ENCODE measurements around the gene PNLDC1.
"Not testable (repeated sequence)": the region's sequence is repeated elsewhere in the genome, so short reads cannot be mapped to it uniquely, and the experiment has no call there.

Gene PNLDC1

GRCh38 chr6:159833556-159833955 lies 33.5 kb downstream of the PNLDC1 start:
- no peaks in the 10 kb centered on the region for H3K27me3 ChIP-seq (ENCODE audit: control insufficient read depth, insufficient read depth, low read length)
- no CpG with 5 or more reads among the region's 2 CpGs for WGBS (ENCODE audit: insufficient coverage, insufficient read length)
- H3K27ac ChIP-seq (ENCODE audit: low read length), result no peak overlapping the region
- no peak overlapping the region for H3K4me3 ChIP-seq (ENCODE audit: low read length)
- H3K9me3 ChIP-seq (ENCODE audit: control insufficient read depth, insufficient read depth, low read length), result no peaks in the 10 kb centered on the region
- H3K36me3 ChIP-seq (ENCODE audit: control insufficient read depth, insufficient read depth, low read length), result no peaks in the 10 kb centered on the region
- peaks cover 12% of the 10 kb centered on the region for H3K4me1 ChIP-seq (ENCODE audit: control insufficient read depth, insufficient read depth, low read length)
- DNase-seq (ENCODE audit: low read depth, low spot score), result no peak

GRCh38 chr6:159833997-159834603 lies 34.0 kb downstream of the PNLDC1 start:
- Histone ChIP-seq H3K27ac (ENCODE audit: low read length) (no peak overlapping the region), H3K4me3 (ENCODE audit: low read length) (no peak overlapping the region), H3K36me3 (ENCODE audit: control insufficient read depth, insufficient read depth, low read length) (no peaks in the 10 kb centered on the region), H3K9me3 (ENCODE audit: control insufficient read depth, insufficient read depth, low read length) (no peaks in the 10 kb centered on the region), H3K27me3 (ENCODE audit: control insufficient read depth, insufficient read depth, low read length) (no peaks in the 10 kb centered on the region), H3K4me1 (ENCODE audit: control insufficient read depth, insufficient read depth, low read length) (peaks cover 12% of the 10 kb centered on the region)
- no peak for DNase-seq (ENCODE audit: low read depth, low spot score)
- no CpG with 5 or more reads among the region's 5 CpGs for WGBS (ENCODE audit: insufficient coverage, insufficient read length)

DNA sequence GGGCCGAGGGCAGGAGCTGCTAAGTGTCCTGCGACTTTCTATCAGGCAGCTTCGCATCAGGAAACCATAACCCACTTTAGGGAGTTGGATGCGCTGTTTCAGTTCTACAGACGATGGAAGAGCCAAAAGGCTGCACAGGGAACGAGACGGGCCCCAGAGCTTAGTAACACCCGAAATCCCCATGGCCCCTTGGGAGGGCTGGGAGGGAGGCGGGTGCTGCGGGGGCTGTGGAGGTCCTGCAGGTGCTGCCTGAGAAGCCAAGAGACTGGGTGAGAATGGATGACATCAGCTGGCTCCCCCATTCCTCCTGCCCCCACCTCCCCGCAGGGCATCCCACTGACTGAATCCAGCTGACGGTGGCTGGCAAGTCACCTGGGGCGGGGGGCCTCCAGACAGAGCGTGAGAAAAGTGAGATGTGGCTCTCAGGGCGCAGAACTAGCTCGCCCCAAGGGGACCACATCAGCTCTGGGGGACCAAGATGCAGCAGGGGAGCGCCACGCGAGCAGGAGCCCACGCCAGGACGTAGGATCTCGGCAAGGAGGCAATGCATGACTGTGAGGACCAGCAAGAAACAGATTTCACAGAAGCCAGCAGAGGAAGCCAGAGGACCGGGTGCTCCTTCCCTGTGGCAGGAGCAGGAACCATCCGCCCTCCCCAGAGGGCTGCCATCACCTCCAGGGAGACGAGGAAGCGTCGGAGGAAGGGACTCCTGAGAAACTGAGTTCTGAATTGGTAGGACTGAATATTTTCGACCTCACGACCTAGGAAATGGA lies 36.8 kb downstream of the PNLDC1 start:
- Histone ChIP-seq H3K4me1 (ENCODE audit: control insufficient read depth, insufficient read depth, low read length) (peaks cover 3% of the 10 kb centered on the region; the same call in 1 of the 2 replicates), H3K4me3 (ENCODE audit: low read length) (no peak overlapping the region), H3K27ac (ENCODE audit: low read length) (no peak overlapping the region), H3K27me3 (ENCODE audit: control insufficient read depth, insufficient read depth, low read length) (no peaks in the 10 kb centered on the region), H3K36me3 (ENCODE audit: control insufficient read depth, insufficient read depth, low read length) (no peaks in the 10 kb centered on the region), H3K9me3 (ENCODE audit: control insufficient read depth, insufficient read depth, low read length) (no peaks in the 10 kb centered on the region)
- no peak for DNase-seq (ENCODE audit: low read depth, low spot score)
- no CpG with 5 or more reads among the region's 29 CpGs for WGBS (ENCODE audit: insufficient coverage, insufficient read length)

DNA sequence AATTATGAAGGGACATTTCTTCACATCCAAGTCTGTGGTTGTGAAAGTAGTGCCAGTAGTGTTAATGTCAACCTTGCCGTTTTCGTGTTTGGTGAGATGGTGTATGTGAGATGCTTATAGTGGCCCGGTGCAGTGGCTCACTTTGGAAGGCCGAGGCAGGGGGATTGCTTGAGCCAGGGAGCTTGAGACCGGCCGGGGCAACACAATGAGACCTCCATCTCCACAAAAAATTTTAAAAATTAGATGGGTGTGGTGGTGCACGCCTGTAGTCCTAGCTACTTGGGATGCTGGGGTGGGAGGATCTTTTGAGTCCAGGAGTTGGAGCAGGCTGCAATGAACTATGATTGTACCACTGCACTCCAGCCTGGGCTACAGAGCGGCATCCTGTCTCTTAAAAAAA lies 37.4 kb downstream of the PNLDC1 start:
- Histone ChIP-seq H3K4me1 (ENCODE audit: control insufficient read depth, insufficient read depth, low read length) (peaks cover 3% of the 10 kb centered on the region; the same call in 1 of the 2 replicates), H3K27me3 (ENCODE audit: control insufficient read depth, insufficient read depth, low read length) (no peaks in the 10 kb centered on the region), H3K27ac (ENCODE audit: low read length) (no peak overlapping the region), H3K9me3 (ENCODE audit: control insufficient read depth, insufficient read depth, low read length) (no peaks in the 10 kb centered on the region), H3K36me3 (ENCODE audit: control insufficient read depth, insufficient read depth, low read length) (no peaks in the 10 kb centered on the region), H3K4me3 (ENCODE audit: low read length) (no peak overlapping the region)
- no CpG with 5 or more reads among the region's 8 CpGs for WGBS (ENCODE audit: insufficient coverage, insufficient read length)
- DNase-seq (ENCODE audit: low read depth, low spot score), result no peak

GRCh38 chr6:159838020-159838744 lies 38.1 kb downstream of the PNLDC1 start:
- no peak for DNase-seq (ENCODE audit: low read depth, low spot score)
- Histone ChIP-seq H3K36me3 (ENCODE audit: control insufficient read depth, insufficient read depth, low read length) (no peaks in the 10 kb centered on the region), H3K27me3 (ENCODE audit: control insufficient read depth, insufficient read depth, low read length) (no peaks in the 10 kb centered on the region), H3K4me3 (ENCODE audit: low read length) (no peak overlapping the region), H3K9me3 (ENCODE audit: control insufficient read depth, insufficient read depth, low read length) (no peaks in the 10 kb centered on the region), H3K27ac (ENCODE audit: low read length) (no peak overlapping the region), H3K4me1 (ENCODE audit: control insufficient read depth, insufficient read depth, low read length) (peaks cover 3% of the 10 kb centered on the region; the same call in 1 of the 2 replicates)
- WGBS (ENCODE audit: insufficient coverage, insufficient read length), result no CpG with 5 or more reads among the region's 7 CpGs

GRCh38 chr6:159842035-159842434 lies 42.0 kb downstream of the PNLDC1 start:
- no peak for DNase-seq (ENCODE audit: low read depth, low spot score)
- Histone ChIP-seq H3K9me3 (ENCODE audit: control insufficient read depth, insufficient read depth, low read length) (no peaks in the 10 kb centered on the region), H3K4me3 (ENCODE audit: low read length) (no peak overlapping the region), H3K4me1 (ENCODE audit: control insufficient read depth, insufficient read depth, low read length) (no peaks in the 10 kb centered on the region), H3K27ac (ENCODE audit: low read length) (no peak overlapping the region), H3K36me3 (ENCODE audit: control insufficient read depth, insufficient read depth, low read length) (no peaks in the 10 kb centered on the region), H3K27me3 (ENCODE audit: control insufficient read depth, insufficient read depth, low read length) (no peaks in the 10 kb centered on the region)
- no CpG with 5 or more reads among the region's 4 CpGs for WGBS (ENCODE audit: insufficient coverage, insufficient read length)

DNA sequence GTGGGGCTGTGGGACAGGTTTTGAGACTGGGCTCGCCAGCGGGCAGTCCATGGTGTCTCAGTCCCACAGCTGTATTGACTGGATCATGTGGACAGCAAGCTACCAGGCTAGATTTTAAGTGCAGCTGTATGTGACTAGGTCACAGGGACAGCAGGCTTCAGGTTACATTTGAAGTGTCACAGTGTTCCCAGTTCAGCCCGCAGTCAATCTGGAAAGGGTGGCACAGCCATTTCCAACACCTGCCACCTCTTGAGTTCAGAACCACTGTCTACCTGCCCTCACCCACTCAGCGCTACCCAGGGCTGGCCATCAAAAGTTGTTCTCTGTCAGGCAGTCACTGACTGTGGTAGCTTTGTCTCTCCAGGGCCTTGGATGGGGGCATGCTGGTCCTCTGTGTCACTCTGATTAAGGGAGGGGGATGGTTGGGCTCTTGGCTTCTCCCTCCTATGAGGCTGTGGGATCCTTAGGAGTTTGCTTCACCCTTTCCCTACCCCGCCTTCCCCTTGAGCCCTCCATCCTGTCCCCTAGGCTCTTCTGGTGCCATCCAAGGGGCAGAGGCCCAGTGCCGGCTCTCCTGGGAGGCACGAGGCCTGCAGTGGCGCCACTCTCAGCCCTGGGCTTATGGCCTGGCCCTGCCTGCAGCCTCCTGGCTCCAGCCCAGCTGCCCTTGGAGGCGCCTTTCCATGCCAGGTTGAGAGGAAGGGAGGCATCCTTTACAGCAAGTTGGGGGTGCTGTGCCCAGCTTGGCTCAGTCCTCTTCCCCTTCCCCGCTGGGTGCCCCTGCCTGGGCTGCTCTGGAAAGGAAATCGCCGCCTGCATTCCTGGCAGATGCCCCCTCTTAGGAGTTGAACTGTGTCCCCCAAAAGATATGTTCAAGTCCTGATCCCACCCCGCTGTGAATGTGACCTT lies 44.9 kb downstream of the PNLDC1 start:
- no peaks in the 10 kb centered on the region for H3K4me1 ChIP-seq (ENCODE audit: control insufficient read depth, insufficient read depth, low read length)
- no peaks in the 10 kb centered on the region for H3K36me3 ChIP-seq (ENCODE audit: control insufficient read depth, insufficient read depth, low read length)
- no peak for DNase-seq (ENCODE audit: low read depth, low spot score)
- H3K27me3 ChIP-seq (ENCODE audit: control insufficient read depth, insufficient read depth, low read length), result no peaks in the 10 kb centered on the region
- H3K4me3 ChIP-seq (ENCODE audit: low read length), result no peak overlapping the region
- no peaks in the 10 kb centered on the region for H3K9me3 ChIP-seq (ENCODE audit: control insufficient read depth, insufficient read depth, low read length)
- no CpG with 5 or more reads among the region's 13 CpGs for WGBS (ENCODE audit: insufficient coverage, insufficient read length)
- no peak overlapping the region for H3K27ac ChIP-seq (ENCODE audit: low read length)

DNA sequence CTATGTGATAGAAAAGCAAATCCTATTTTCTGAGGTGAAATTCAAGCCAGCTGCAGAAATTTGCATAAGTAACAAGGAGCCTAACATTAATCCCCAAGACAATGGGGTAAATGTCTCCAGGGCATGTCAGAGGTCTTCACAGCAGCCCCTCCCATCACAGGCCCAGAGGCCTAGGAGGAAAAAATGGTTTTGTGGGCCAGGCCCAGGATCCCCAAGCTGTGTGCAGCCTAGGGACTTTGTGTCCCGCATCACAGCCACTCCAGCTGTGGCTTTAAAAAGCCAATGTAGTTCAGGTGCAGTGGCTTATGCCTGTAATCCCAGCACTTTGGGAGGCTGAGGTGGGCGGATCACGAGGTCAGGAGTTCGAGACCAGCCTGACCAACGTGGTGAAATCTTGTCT lies 48.5 kb downstream of the PNLDC1 start:
- no CpG with 5 or more reads among the region's 5 CpGs for WGBS (ENCODE audit: insufficient coverage, insufficient read length)
- not testable (repeated sequence) for H3K36me3 ChIP-seq (ENCODE audit: control insufficient read depth, insufficient read depth, low read length)

GRCh38 chr6:159849851-159850250 lies 49.8 kb downstream of the PNLDC1 start:
- not testable (repeated sequence) for H3K27ac ChIP-seq (ENCODE audit: low read length); DNase-seq (ENCODE audit: low read depth, low spot score); H3K36me3 ChIP-seq (ENCODE audit: control insufficient read depth, insufficient read depth, low read length); H3K9me3 ChIP-seq (ENCODE audit: control insufficient read depth, insufficient read depth, low read length); H3K27me3 ChIP-seq (ENCODE audit: control insufficient read depth, insufficient read depth, low read length); H3K4me1 ChIP-seq (ENCODE audit: control insufficient read depth, insufficient read depth, low read length); H3K4me3 ChIP-seq (ENCODE audit: low read length)
- no CpG with 5 or more reads among the region's 1 CpG for WGBS (ENCODE audit: insufficient coverage, insufficient read length)

More for the DNA sequence above, 48.5 kb downstream of the PNLDC1 start:
- not testable (repeated sequence) for DNase-seq (ENCODE audit: low read depth, low spot score); H3K4me3 ChIP-seq (ENCODE audit: low read length); H3K4me1 ChIP-seq (ENCODE audit: control insufficient read depth, insufficient read depth, low read length); H3K27me3 ChIP-seq (ENCODE audit: control insufficient read depth, insufficient read depth, low read length); H3K27ac ChIP-seq (ENCODE audit: low read length); H3K9me3 ChIP-seq (ENCODE audit: control insufficient read depth, insufficient read depth, low read length)

- H3K36me3 ChIP-seq (ENCODE audit: control insufficient read depth, insufficient read depth, low read length), result no peaks in the 10 kb centered on the region
- no CpG with 5 or more reads among the region's 6 CpGs for WGBS (ENCODE audit: insufficient coverage, insufficient read length)
- H3K27ac ChIP-seq (ENCODE audit: low read length), result no peak overlapping the region
- no peaks in the 10 kb centered on the region for H3K27me3 ChIP-seq (ENCODE audit: control insufficient read depth, insufficient read depth, low read length)
- no peak overlapping the region for H3K4me3 ChIP-seq (ENCODE audit: low read length)
- H3K9me3 ChIP-seq (ENCODE audit: control insufficient read depth, insufficient read depth, low read length), result no peaks in the 10 kb centered on the region
- H3K4me1 ChIP-seq (ENCODE audit: control insufficient read depth, insufficient read depth, low read length), result no peaks in the 10 kb centered on the region
- DNase-seq (ENCODE audit: low read depth, low spot score), result no peak
Measured at GRCh38 chr6:159852877-159853276, 52.8 kb downstream of the PNLDC1 start.

Data from iPS DF 6.9 (cell line).